IMR-90 (cell line): ENCODE results near the gene TAS2R1. TPM values are rescaled to one million over a fixed set of nuclear protein-coding genes. Genes with fewer than 3 reads are reported as not detected.
A peak's percentile ranks its signal among the peaks of the same experiment; 100 is the strongest.

ENCODE experiments used
- ATAC-seq: fragments of 200-7000 bp; cut with Tn5 transposase; 2 replicates; pipeline ENCODE4 v1.9.1; 2020; ENCODE audit warnings: low read depth, mild to moderate bottlenecking, moderate library complexity
- BruUV-seq: library from RNA; stranded (reverse); fragments of 400-500 nt; replicated peaks from 2 replicates; lab custom pipeline; 2021; lab: Mats Ljungman, UMichigan
- CTCF ChIA-PET: fragments of 300-600 bp; formaldehyde crosslinking; extraction: SDS; loops from one replicate; lab custom pipeline; 2021; ENCODE audit warnings: antibody characterized with exemption; lab: Yijun Ruan, JAX
- POLR2A ChIA-PET: fragments of 300-600 bp; sonication (Branson Sonifier 250); formaldehyde crosslinking; loops from one replicate; lab custom pipeline; 2022; ENCODE audit warnings: antibody characterized with exemption; ENCODE audit not compliant: unreplicated experiment; lab: Charles Lee
- DNase-seq: peaks from one replicate; pipeline ENCODE4 v3.0.0; 2013
- H2AFZ ChIP-seq: replicated peaks from 2 replicates; pipeline ENCODE3; 2013; ENCODE audit warnings: low read length, mild to moderate bottlenecking; ENCODE audit not compliant: poor library complexity
- H2AK5ac ChIP-seq: 2 replicates; pipeline ENCODE4 v1.6.1; 2013; ENCODE audit warnings: low read depth, low read length, inconsistent platforms
- H2AK9ac ChIP-seq: replicated peaks from 2 replicates; pipeline ENCODE3; 2013; ENCODE audit warnings: mild to moderate bottlenecking, low read depth, low read length, moderate library complexity; ENCODE audit not compliant: poor library complexity
- H2BK120ac ChIP-seq: 2 replicates; pipeline ENCODE4 v1.6.1; 2013; ENCODE audit warnings: low read depth, low read length, inconsistent platforms
- H2BK15ac ChIP-seq: 3 replicates; pipeline ENCODE4 v1.6.1; 2013; ENCODE audit warnings: low read depth, low read length, inconsistent platforms
- H2BK20ac ChIP-seq: 2 replicates; pipeline ENCODE4 v1.6.1; 2013; ENCODE audit warnings: low read depth, mild to moderate bottlenecking, inconsistent platforms, low read length, moderate library complexity
- H2BK5ac ChIP-seq: 2 replicates; pipeline ENCODE4 v1.6.1; 2013; ENCODE audit warnings: mild to moderate bottlenecking, low read depth, low read length, inconsistent platforms; ENCODE audit not compliant: poor library complexity, severe bottlenecking
- H3K14ac ChIP-seq: replicated peaks from 2 replicates; pipeline ENCODE4 v1.6.1; 2013; ENCODE audit warnings: low read depth, low read length, inconsistent platforms
- H3K18ac ChIP-seq: 2 replicates; pipeline ENCODE4 v1.6.1; 2013; ENCODE audit warnings: low read depth, low read length, control low read depth
- H3K23ac ChIP-seq: 2 replicates; pipeline ENCODE4 v1.6.1; 2013; ENCODE audit warnings: low read depth, low read length, inconsistent platforms
- H3K27ac ChIP-seq: 2 replicates; pipeline ENCODE4 v1.5.1; 2013; ENCODE audit warnings: mild to moderate bottlenecking, control low read depth, low read length; ENCODE audit not compliant: insufficient read depth
- H3K27me3 ChIP-seq: 2 replicates; pipeline ENCODE4 v1.6.1; 2013; ENCODE audit warnings: low read length; ENCODE audit not compliant: control insufficient read depth, insufficient read depth
- H3K36me3 ChIP-seq: 2 replicates; pipeline ENCODE4 v1.6.1; 2013; ENCODE audit warnings: low read length, mixed read lengths; ENCODE audit not compliant: control insufficient read depth, insufficient read depth
- H3K4ac ChIP-seq: 2 replicates; pipeline ENCODE4 v1.6.1; 2013; ENCODE audit warnings: low read depth, low read length, inconsistent platforms
- H3K4me1 ChIP-seq: 2 replicates; pipeline ENCODE4 v1.6.1; 2013; ENCODE audit warnings: low read length, mixed read lengths; ENCODE audit not compliant: control insufficient read depth, insufficient read depth
- H3K4me2 ChIP-seq: 2 replicates; pipeline ENCODE4 v1.6.1; 2013; ENCODE audit warnings: low read depth, mild to moderate bottlenecking, control low read depth, low read length, moderate library complexity
- H3K4me3 ChIP-seq: 2 replicates; pipeline ENCODE4 v1.5.1; 2013; ENCODE audit warnings: low read depth, mild to moderate bottlenecking, control low read depth, low read length, moderate library complexity; ENCODE audit not compliant: insufficient read depth
- H3K56ac ChIP-seq: 2 replicates; pipeline ENCODE4 v1.6.1; 2013; ENCODE audit warnings: low read length, inconsistent platforms; ENCODE audit not compliant: insufficient read depth; ENCODE audit errors: extremely low read depth
- H3K79me1 ChIP-seq, 2 experiments: 2 replicates each; pipeline ENCODE4 v1.6.1; 2013; ENCODE audit warnings: low read length in 2 of 2, inconsistent platforms in 1 of 2, low read depth in 1 of 2
- H3K9ac ChIP-seq: 2 replicates; pipeline ENCODE4 v1.6.1; 2013; ENCODE audit warnings: low read depth, low read length, control low read depth
- H3K9me1 ChIP-seq: 2 replicates; pipeline ENCODE4 v1.6.1; 2013; ENCODE audit warnings: low read length, inconsistent platforms; ENCODE audit not compliant: insufficient read depth
- H3K9me3 ChIP-seq: 2 replicates; pipeline ENCODE4 v1.6.1; 2013; ENCODE audit warnings: low read length; ENCODE audit not compliant: control insufficient read depth, insufficient read depth
- H4K20me1 ChIP-seq: 2 replicates; pipeline ENCODE4 v1.6.1; 2013; ENCODE audit warnings: low read length, inconsistent platforms; ENCODE audit not compliant: insufficient read depth
- H4K5ac ChIP-seq: 2 replicates; pipeline ENCODE4 v1.6.1; 2013; ENCODE audit warnings: mild to moderate bottlenecking, low read depth, low read length, control low read depth
- H4K8ac ChIP-seq, 2 experiments: 2 replicates each; pipeline ENCODE4 v1.6.1; 2013; ENCODE audit warnings: low read depth in 2 of 2, low read length in 2 of 2, control low read depth in 1 of 2, inconsistent platforms in 1 of 2
- H4K91ac ChIP-seq: 2 replicates; pipeline ENCODE4 v1.6.1; 2013; ENCODE audit warnings: low read depth, low read length, inconsistent platforms; ENCODE audit not compliant: insufficient read depth
- BHLHE40 ChIP-seq: fragments of 150-350 bp; IDR thresholded peaks from 2 replicates; pipeline ENCODE4 v1.6.1; 2016; ENCODE audit warnings: mild to moderate bottlenecking, low read depth, low read length
- CEBPB ChIP-seq: IDR thresholded peaks from 2 replicates; pipeline ENCODE4 v1.6.1; 2012; ENCODE audit warnings: low read depth, low read length, improper control_type of control experiment
- CHD1 ChIP-seq: IDR thresholded peaks from 2 replicates; pipeline ENCODE4 v1.6.1; 2012; ENCODE audit warnings: low read depth, low read length, improper control_type of control experiment
- FOS ChIP-seq: fragments of 150-350 bp; IDR thresholded peaks from 2 replicates; pipeline ENCODE4 v1.6.1; 2016; ENCODE audit warnings: low read depth, low read length
- MAFK ChIP-seq: IDR thresholded peaks from 2 replicates; pipeline ENCODE4 v1.6.1; 2012; ENCODE audit warnings: low read depth, low read length, improper control_type of control experiment
- MAZ ChIP-seq: IDR thresholded peaks from 2 replicates; pipeline ENCODE4 v1.6.1; 2012; ENCODE audit warnings: low read depth, mild to moderate bottlenecking, low read length, improper control_type of control experiment, moderate library complexity, borderline replicate concordance
- MXI1 ChIP-seq: IDR thresholded peaks from 2 replicates; pipeline ENCODE4 v1.6.1; 2012; ENCODE audit warnings: low read depth, mild to moderate bottlenecking, low read length, moderate library complexity, borderline replicate concordance
- NFE2L2 ChIP-seq: fragments of 150-350 bp; IDR thresholded peaks from 2 replicates; pipeline ENCODE4 v1.6.1; 2016; ENCODE audit warnings: low read depth, mild to moderate bottlenecking, low read length
- POLR2A ChIP-seq: IDR thresholded peaks from 2 replicates; pipeline ENCODE4 v1.6.1; 2012; ENCODE audit warnings: mild to moderate bottlenecking, low read depth, low read length
- RAD21 ChIP-seq: IDR thresholded peaks from 2 replicates; pipeline ENCODE4 v1.6.1; 2012; ENCODE audit warnings: low read length, improper control_type of control experiment
- RCOR1 ChIP-seq: IDR thresholded peaks from 2 replicates; pipeline ENCODE4 v1.6.1; 2012; ENCODE audit warnings: mild to moderate bottlenecking, low read length, improper control_type of control experiment; ENCODE audit not compliant: insufficient replicate concordance
- RFX5 ChIP-seq: IDR thresholded peaks from 2 replicates; pipeline ENCODE4 v1.8.0; 2012; ENCODE audit warnings: low read depth, mild to moderate bottlenecking, low read length, moderate library complexity
- SMC3 ChIP-seq: fragments of 150-350 bp; IDR thresholded peaks from 2 replicates; pipeline ENCODE4 v1.6.1; 2016; ENCODE audit warnings: low read depth, mild to moderate bottlenecking, antibody characterized with exemption, low read length, moderate library complexity
- WGBS, 2 experiments: methylation state at CpG; one replicate each; pipeline versions ENCODE4 v1.1.5 to v1.1.7; 2013; ENCODE audit warnings: missing lambda C conversion rate in 2 of 2; ENCODE audit not compliant: insufficient read length in 1 of 2; ENCODE audit errors: extremely low coverage in 2 of 2; 5-methylcytosine and 5-hydroxymethylcytosine counted together
- dilution Hi-C: fragments of 300-500 bp; cut with HindIII; formaldehyde crosslinking; loops from one replicate; pipeline ENCODE4 v1.14.3; 2018; ENCODE audit warnings: low sequenced_read_pairs; ENCODE audit not compliant: unreplicated experiment
- in situ Hi-C: fragments of 300-500 bp; cut with MboI; formaldehyde crosslinking; loops from 3 replicates; pipeline ENCODE4 v1.14.3; 2019; ENCODE audit warnings: low sequenced_read_pairs, inconsistent platforms, mixed read lengths
- intact Hi-C: fragments of 100-400 bp; cut with micrococcal nuclease; formaldehyde crosslinking; loops from 2 replicates; pipeline ENCODE4 v1.10.0; 2022
- polyA plus RNA-seq, 3 experiments: library from polyadenylated mRNA; depleted of rRNA; stranded (reverse); fragments of >200 nt; gene quantifications; 2 replicates each; pipeline ENCODE4 v1.2.3, GENCODE V29; 2012; ENCODE audit warnings: low replicate concordance in 1 of 3
- total RNA-seq: library from RNA; depleted of rRNA; stranded (reverse); fragments of >200 nt; gene quantifications from 2 replicates; pipeline ENCODE4 v1.2.3, GENCODE V29; 2012
- TF ChIP-seq, protein P1 (sequence below): fragments of 150-350 bp; IDR thresholded peaks from 2 replicates; pipeline ENCODE4 v1.6.1; 2016; ENCODE audit warnings: low read depth, mild to moderate bottlenecking, low read length, moderate library complexity, borderline replicate concordance
- TF ChIP-seq, protein P2 (sequence below): conservative IDR thresholded peaks from 2 replicates; pipeline ENCODE4 v1.5.1; 2012; ENCODE audit warnings: mild to moderate bottlenecking, low read depth, low read length, improper control_type of control experiment
- TF ChIP-seq, protein P3 (sequence below): fragments of 150-350 bp; IDR thresholded peaks from 2 replicates; pipeline ENCODE4 v1.6.1; 2017; ENCODE audit warnings: mild to moderate bottlenecking, antibody characterized with exemption, low read length, low read depth

TAS2R1 gene
- total and polyA plus RNA-seq, 2 of the 4 experiments (the other 2 are of a cell fraction): not detected

DNA sequence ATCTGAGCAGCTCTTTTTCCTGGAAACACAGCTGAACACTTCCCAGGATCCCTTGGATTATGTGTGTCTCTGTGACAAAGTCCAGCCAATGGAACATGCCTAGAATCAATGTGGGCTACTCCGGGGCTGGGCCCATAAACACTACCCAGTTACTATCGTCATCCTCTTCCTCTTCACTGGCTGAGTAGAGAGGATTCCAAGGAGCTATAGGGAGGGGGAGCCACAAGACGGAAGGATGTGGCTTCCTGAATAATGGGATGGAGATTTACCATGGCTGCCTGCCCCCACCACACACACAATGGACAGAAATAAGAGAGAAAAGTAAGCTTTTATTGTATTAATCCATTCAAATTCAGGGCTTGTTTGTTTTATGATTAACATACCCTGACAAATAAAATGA is 22.1 kb upstream of the TAS2R1 start:
- POLR2A ChIA-PET: no interaction called here
- peaks cover 2% of the 10 kb centered on the region; the same call in 1 of the 2 replicates for H3K4me1 ChIP-seq

More for the DNA sequence above, 22.1 kb upstream of the TAS2R1 start:
- Histone ChIP-seq H3K23ac (no peak overlapping the region), H2BK20ac (no peak overlapping the region), H4K8ac (no peak overlapping the region), H3K4me2 (no peak overlapping the region), H3K18ac (no peak overlapping the region), H3K56ac (no peak overlapping the region), H4K20me1 (no peaks in the 10 kb centered on the region; the same call in 1 of the 2 replicates), H2AK9ac (no peak overlapping the region), H3K36me3 (no peaks in the 10 kb centered on the region), H3K27me3 (no peaks in the 10 kb centered on the region), H3K79me1 (no peaks in the 10 kb centered on the region), H2BK120ac (no peak overlapping the region), H4K91ac (no peak overlapping the region), H3K14ac (0 out of 2 replicates have a peak overlapping the region, but pooled peaks have one; percentile 34), H2AFZ (no peak overlapping the region), H2AK5ac (peak overlapping the region; percentile 13; the same call in 1 of the 2 replicates), H3K27ac (no peak overlapping the region), H3K9me1 (peaks cover 2% of the 10 kb centered on the region; the same call in 1 of the 2 replicates), H2BK15ac (peak overlapping the region; percentile 70; the same call in 1 of the 3 replicates), H3K4ac (no peak overlapping the region), H3K9me3 (no peaks in the 10 kb centered on the region), H2BK5ac (no peak overlapping the region), H3K4me3 (no peak overlapping the region), H4K5ac (no peak overlapping the region), H3K9ac (no peak overlapping the region)
- TF ChIP-seq, protein P1, sequence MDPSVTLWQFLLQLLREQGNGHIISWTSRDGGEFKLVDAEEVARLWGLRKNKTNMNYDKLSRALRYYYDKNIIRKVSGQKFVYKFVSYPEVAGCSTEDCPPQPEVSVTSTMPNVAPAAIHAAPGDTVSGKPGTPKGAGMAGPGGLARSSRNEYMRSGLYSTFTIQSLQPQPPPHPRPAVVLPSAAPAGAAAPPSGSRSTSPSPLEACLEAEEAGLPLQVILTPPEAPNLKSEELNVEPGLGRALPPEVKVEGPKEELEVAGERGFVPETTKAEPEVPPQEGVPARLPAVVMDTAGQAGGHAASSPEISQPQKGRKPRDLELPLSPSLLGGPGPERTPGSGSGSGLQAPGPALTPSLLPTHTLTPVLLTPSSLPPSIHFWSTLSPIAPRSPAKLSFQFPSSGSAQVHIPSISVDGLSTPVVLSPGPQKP: no peak
- TF ChIP-seq RCOR1 (no peak), FOS (no peak), POLR2A (no peak), RAD21 (no peak), MXI1 (no peak), NFE2L2 (no peak), MAFK (no peak), MAZ (no peak), BHLHE40 (no peak), CHD1 (no peak), CEBPB (no peak), RFX5 (no peak), SMC3 (no peak)
- TF ChIP-seq, protein P2, sequence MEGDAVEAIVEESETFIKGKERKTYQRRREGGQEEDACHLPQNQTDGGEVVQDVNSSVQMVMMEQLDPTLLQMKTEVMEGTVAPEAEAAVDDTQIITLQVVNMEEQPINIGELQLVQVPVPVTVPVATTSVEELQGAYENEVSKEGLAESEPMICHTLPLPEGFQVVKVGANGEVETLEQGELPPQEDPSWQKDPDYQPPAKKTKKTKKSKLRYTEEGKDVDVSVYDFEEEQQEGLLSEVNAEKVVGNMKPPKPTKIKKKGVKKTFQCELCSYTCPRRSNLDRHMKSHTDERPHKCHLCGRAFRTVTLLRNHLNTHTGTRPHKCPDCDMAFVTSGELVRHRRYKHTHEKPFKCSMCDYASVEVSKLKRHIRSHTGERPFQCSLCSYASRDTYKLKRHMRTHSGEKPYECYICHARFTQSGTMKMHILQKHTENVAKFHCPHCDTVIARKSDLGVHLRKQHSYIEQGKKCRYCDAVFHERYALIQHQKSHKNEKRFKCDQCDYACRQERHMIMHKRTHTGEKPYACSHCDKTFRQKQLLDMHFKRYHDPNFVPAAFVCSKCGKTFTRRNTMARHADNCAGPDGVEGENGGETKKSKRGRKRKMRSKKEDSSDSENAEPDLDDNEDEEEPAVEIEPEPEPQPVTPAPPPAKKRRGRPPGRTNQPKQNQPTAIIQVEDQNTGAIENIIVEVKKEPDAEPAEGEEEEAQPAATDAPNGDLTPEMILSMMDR: no peak
- TF ChIP-seq, protein P3, sequence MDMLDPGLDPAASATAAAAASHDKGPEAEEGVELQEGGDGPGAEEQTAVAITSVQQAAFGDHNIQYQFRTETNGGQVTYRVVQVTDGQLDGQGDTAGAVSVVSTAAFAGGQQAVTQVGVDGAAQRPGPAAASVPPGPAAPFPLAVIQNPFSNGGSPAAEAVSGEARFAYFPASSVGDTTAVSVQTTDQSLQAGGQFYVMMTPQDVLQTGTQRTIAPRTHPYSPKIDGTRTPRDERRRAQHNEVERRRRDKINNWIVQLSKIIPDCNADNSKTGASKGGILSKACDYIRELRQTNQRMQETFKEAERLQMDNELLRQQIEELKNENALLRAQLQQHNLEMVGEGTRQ: no peak
- no CpG with 5 or more reads among the region's 3 CpGs for WGBS, 2 experiments
- intact Hi-C loops: loop anchor here (5.0 kb wide), 1 partner anchor 45 kb away; no protein-coding TSS in a partner anchor
- ATAC-seq: no peak
- DNase-seq: no peak
- no TSS peak for BruUV-seq
- dilution Hi-C loops: no loop called here
- CTCF ChIA-PET: no interaction called here
- in situ Hi-C loops: no loop called here
